HG03457 (cell line): Measurements from ENCODE around the gene ALDH1A2.
"Not testable (repeated sequence)": the region's sequence is repeated elsewhere in the genome, so short reads cannot be mapped to it uniquely, and the experiment has no call there.

Source experiments
- ATAC-seq: cut with Tn5 transposase; IDR thresholded peaks from one replicate; pipeline ENCODE4 v1.9.1; 2021; ENCODE audit warnings: moderate number of reproducible peaks; ENCODE audit not compliant: unreplicated experiment

ALDH1A2 gene

GRCh38 chr15:58043192-58043903, 22.2 kb downstream of the ALDH1A2 start:
- ATAC-seq: no peak

GRCh38 chr15:58042006-58042405, 23.5 kb downstream of the ALDH1A2 start:
- no peak for ATAC-seq

- ATAC-seq: no peak
These were observed 25.4 kb downstream of the ALDH1A2 start for GRCh38 chr15:58040150-58040549.

GRCh38 chr15:58039079-58040035, 26.2 kb downstream of the ALDH1A2 start:
- ATAC-seq: no peak

GRCh38 chr15:58038426-58039078, 27.0 kb downstream of the ALDH1A2 start:
- no peak for ATAC-seq

- no peak for ATAC-seq
These were observed 27.7 kb downstream of the ALDH1A2 start for GRCh38 chr15:58037723-58038301.

GRCh38 chr15:58036579-58036978, 28.9 kb downstream of the ALDH1A2 start:
- ATAC-seq: no peak

- not testable (repeated sequence) for ATAC-seq
These were observed 37.1 kb downstream of the ALDH1A2 start for GRCh38 chr15:58028392-58028791.

GRCh38 chr15:58026552-58026951, 39.0 kb downstream of the ALDH1A2 start:
- ATAC-seq: no peak

- ATAC-seq: no peak
These were observed 39.5 kb downstream of the ALDH1A2 start for GRCh38 chr15:58026051-58026450.

GRCh38 chr15:58021332-58022230, 43.9 kb downstream of the ALDH1A2 start:
- no peak for ATAC-seq

- no peak for ATAC-seq
These were observed 45.8 kb downstream of the ALDH1A2 start for GRCh38 chr15:58019503-58020376.

GRCh38 chr15:58017869-58018268, 47.6 kb downstream of the ALDH1A2 start:
- ATAC-seq: no peak

- ATAC-seq: no peak
These were observed 48.8 kb downstream of the ALDH1A2 start for GRCh38 chr15:58016581-58017175.

GRCh38 chr15:58015565-58015964, 49.9 kb downstream of the ALDH1A2 start:
- no peak for ATAC-seq

- ATAC-seq: no peak
These were observed 51.0 kb downstream of the ALDH1A2 start for GRCh38 chr15:58014470-58014869.

GRCh38 chr15:58014040-58014439, 51.5 kb downstream of the ALDH1A2 start:
- no peak for ATAC-seq

GRCh38 chr15:58010983-58011382, 54.5 kb downstream of the ALDH1A2 start:
- no peak for ATAC-seq

- no peak for ATAC-seq
These were observed 61.7 kb downstream of the ALDH1A2 start for GRCh38 chr15:58003810-58004209.
